HG03469 (cell line): ENCODE results near the gene SLC31A1.
"Not testable (repeated sequence)": the region's sequence is repeated elsewhere in the genome, so short reads cannot be mapped to it uniquely, and the experiment has no call there.

Experiments
- ATAC-seq: cut with Tn5 transposase; IDR thresholded peaks from one replicate; pipeline ENCODE4 v1.9.1; 2021; ENCODE audit warnings: mild to moderate bottlenecking, moderate library complexity, moderate number of reproducible peaks; ENCODE audit not compliant: unreplicated experiment

The SLC31A1 gene

GRCh38 chr9:113219969-113220368 is 1.4 kb upstream of the SLC31A1 start:
- peak; percentile 45 for ATAC-seq

GRCh38 chr9:113220467-113221002 is 809 bp upstream of the SLC31A1 start:
- no peak for ATAC-seq

- ATAC-seq: no peak
Observed at GRCh38 chr9:113221800-113222481, 597 bp downstream of the SLC31A1 start.

- no peak for ATAC-seq
Observed at GRCh38 chr9:113222482-113222841, 1.1 kb downstream of the SLC31A1 start.

- no peak for ATAC-seq
Observed at GRCh38 chr9:113223963-113224362, 2.6 kb downstream of the SLC31A1 start.

GRCh38 chr9:113227436-113227835 is 6.1 kb downstream of the SLC31A1 start:
- ATAC-seq: no peak

GRCh38 chr9:113228130-113228665 is 6.9 kb downstream of the SLC31A1 start:
- no peak for ATAC-seq

- no peak for ATAC-seq
Observed at GRCh38 chr9:113231701-113232100, 10.4 kb downstream of the SLC31A1 start.

- ATAC-seq: not testable (repeated sequence)
Observed at GRCh38 chr9:113235701-113236255, 14.4 kb downstream of the SLC31A1 start.

GRCh38 chr9:113237026-113237425 is 15.7 kb downstream of the SLC31A1 start:
- no peak for ATAC-seq

GRCh38 chr9:113238202-113238858 is 17.0 kb downstream of the SLC31A1 start:
- ATAC-seq: no peak

GRCh38 chr9:113238859-113239232 is 17.5 kb downstream of the SLC31A1 start:
- no peak for ATAC-seq

GRCh38 chr9:113241161-113241560 is 19.8 kb downstream of the SLC31A1 start:
- ATAC-seq: no peak

GRCh38 chr9:113244556-113244955 is 23.2 kb downstream of the SLC31A1 start:
- no peak for ATAC-seq

GRCh38 chr9:113245894-113246293 is 24.6 kb downstream of the SLC31A1 start:
- no peak for ATAC-seq

- ATAC-seq: no peak
Observed at GRCh38 chr9:113246928-113247327, 25.6 kb downstream of the SLC31A1 start.

GRCh38 chr9:113247640-113248039 is 26.3 kb downstream of the SLC31A1 start:
- ATAC-seq: no peak

GRCh38 chr9:113249661-113250060 is 28.3 kb downstream of the SLC31A1 start:
- not testable (repeated sequence) for ATAC-seq

GRCh38 chr9:113250807-113251206 is 29.5 kb downstream of the SLC31A1 start:
- ATAC-seq: no peak

- ATAC-seq: no peak
Observed at GRCh38 chr9:113254991-113255390, 33.6 kb downstream of the SLC31A1 start.

- ATAC-seq: no peak
Observed at GRCh38 chr9:113255438-113255837, 34.1 kb downstream of the SLC31A1 start.

GRCh38 chr9:113257863-113258262 is 36.5 kb downstream of the SLC31A1 start:
- ATAC-seq: no peak
